HepG2 (cell line): ENCODE results near the gene SRCIN1. TPM values are rescaled to one million over a fixed set of nuclear protein-coding genes. Genes with fewer than 3 reads are reported as not detected.

Source experiments
- ARID3A ChIP-seq: IDR thresholded peaks from 2 replicates; pipeline ENCODE4 v1.6.1; 2012; ENCODE audit warnings: low read depth, low read length, improper control_type of control experiment
- CENPX ChIP-seq: sonication (generic); formaldehyde crosslinking; IDR thresholded peaks from 2 replicates; pipeline ENCODE4 v1.9.0; 2021; ENCODE audit warnings: mild to moderate bottlenecking, missing genetic modification reagents, moderate library complexity
- GTF3A ChIP-seq: sonication (generic); formaldehyde crosslinking; conservative IDR thresholded peaks from 2 replicates; pipeline ENCODE4 v1.4.0; 2020; ENCODE audit warnings: mild to moderate bottlenecking, missing genetic modification reagents
- HCFC1 ChIP-seq: fragments of 150-350 bp; IDR thresholded peaks from 2 replicates; pipeline ENCODE4 v1.6.1; 2014; ENCODE audit warnings: low read depth, low read length
- HDAC6 ChIP-seq: fragments of 200-600 bp; sonication (generic); IDR thresholded peaks from 2 replicates; pipeline ENCODE4 v1.7.0; 2017; ENCODE audit warnings: mild to moderate bottlenecking, antibody characterized with exemption, low read length, low read depth
- JUN ChIP-seq: sonication (generic); formaldehyde crosslinking; IDR thresholded peaks from 2 replicates; pipeline ENCODE4 v1.4.0; 2020; ENCODE audit warnings: mild to moderate bottlenecking, missing genetic modification reagents
- MAFK ChIP-seq, 2 experiments: IDR thresholded peaks in 1 of 2; conservative IDR thresholded peaks in 1 of 2; 2 replicates each; pipeline ENCODE4 v1.6.1; 2011; ENCODE audit warnings: improper control_type of control experiment in 2 of 2, low read length in 2 of 2
- NFKBIZ ChIP-seq: IDR thresholded peaks from 2 replicates; pipeline ENCODE4 v1.6.1; 2018; ENCODE audit warnings: missing genetic modification reagents, missing compliant biosample characterization
- TCF7 ChIP-seq: sonication (generic); IDR thresholded peaks from 2 replicates; pipeline ENCODE4 v1.6.1; 2016; ENCODE audit warnings: antibody characterized with exemption, low read depth
- TSC22D2 ChIP-seq: sonication (generic); formaldehyde crosslinking; IDR thresholded peaks from 2 replicates; pipeline ENCODE4 v1.5.1; 2020; ENCODE audit warnings: missing genetic modification reagents, mild to moderate bottlenecking, borderline replicate concordance
- ZBTB33 ChIP-seq: sonication (generic); formaldehyde crosslinking; IDR thresholded peaks from 2 replicates; pipeline ENCODE4 v1.4.0; 2020; ENCODE audit warnings: missing genetic modification reagents
- ZNF207 ChIP-seq: fragments of 450-650 bp; IDR thresholded peaks from 2 replicates; pipeline ENCODE4 v1.6.1; 2016; ENCODE audit warnings: antibody characterized with exemption, borderline replicate concordance
- ZNF260 ChIP-seq: sonication (generic); formaldehyde crosslinking; IDR thresholded peaks from 2 replicates; pipeline ENCODE4 v1.4.0; 2020; ENCODE audit warnings: missing genetic modification reagents, low read depth, mild to moderate bottlenecking, borderline replicate concordance
- ZNF362 ChIP-seq: sonication (generic); formaldehyde crosslinking; IDR thresholded peaks from 2 replicates; pipeline ENCODE4 v1.4.0; 2020; ENCODE audit warnings: missing genetic modification reagents, mild to moderate bottlenecking, borderline replicate concordance
- ZNF446 ChIP-seq: sonication (generic); formaldehyde crosslinking; IDR thresholded peaks from 2 replicates; pipeline ENCODE4 v1.5.0; 2020; ENCODE audit warnings: mild to moderate bottlenecking, missing genetic modification reagents
- ZNF646 ChIP-seq: sonication (generic); formaldehyde crosslinking; IDR thresholded peaks from 2 replicates; pipeline ENCODE4 v1.9.0; 2021; ENCODE audit warnings: mild to moderate bottlenecking, missing genetic modification reagents
- ZSCAN21 ChIP-seq: sonication (generic); formaldehyde crosslinking; IDR thresholded peaks from 2 replicates; pipeline ENCODE4 v1.8.0; 2022; ENCODE audit warnings: mild to moderate bottlenecking, missing genetic modification reagents, moderate library complexity, borderline replicate concordance
- polyA plus RNA-seq, 8 experiments: library from polyadenylated mRNA; depleted of rRNA in 3 of 8; stranded (reverse) in 7 of 8; unstranded in 1 of 8; fragments of >200 nt; fragmentation: Illumina TruSeq in 4 of 8; extraction: Trizol in 4 of 8; gene quantifications; 2 replicates each; pipeline versions ENCODE4 v1.2.1 to v1.2.3, GENCODE V29; 2011 to 2016; ENCODE audit warnings: low read depth in 4 of 8, missing spikeins in 1 of 8, mixed read lengths in 1 of 8; ENCODE audit not compliant: insufficient read depth in 1 of 8
- total RNA-seq, 5 experiments: library from RNA; depleted of rRNA; stranded (reverse); fragments of >200 nt; fragmentation: Illumina TruSeq; extraction: Trizol; gene quantifications; 2 replicates each; pipeline ENCODE4 v1.2.3, GENCODE V29; 2016; ENCODE audit warnings: low read depth in 1 of 5

SRCIN1 gene
- total and polyA plus RNA-seq, 2 of the 13 experiments (the other 11 are each of a cell fraction or from before 2014, with no cell fraction given), result 1.2 to 9.6 TPM

GRCh38 chr17:38613981-38614779 lies 8.4 kb upstream of the SRCIN1 start (continued):
- TF ChIP-seq CENPX (no peak), JUN (CRISPR knock-in tag) (peak; percentile 94), ZNF446 (no peak), TCF7 (peak; percentile 97), ZNF646 (peak; percentile 100), NFKBIZ (CRISPR knock-in tag) (peak; percentile 98), ZSCAN21 (peak; percentile 93), ZNF362 (peak; percentile 91), HCFC1 (no peak), MAFK (conservative IDR thresholded peaks at IDR 0.05 in 1 of 2, IDR thresholded peaks at IDR 0.05 in 1 of 2; ENCODE audit: low read length in 2 of 2) (0 out of 4 replicates have a peak, but pooled peaks have one; percentile 17 to 27), GTF3A (CRISPR knock-in tag) (no peak; the same call in 1 of the 2 replicates), HDAC6 (no peak), TSC22D2 (peak; percentile 83; the same call in 1 of the 2 replicates), ZNF260 (CRISPR knock-in tag) (no peak), ARID3A (no peak), ZBTB33 (CRISPR knock-in tag) (peak; percentile 74), ZNF207 (peak; percentile 83; the same call in 1 of the 2 replicates)
